Hematopoietic multipotent progenitor cell treated with erythropoietin and hydrocortisone succinate and interleukin-3 and kit ligand, for 17 days (in vitro differentiated cells): Measurements from ENCODE around the gene THAP7.
"Not testable (repeated sequence)": the region's sequence is repeated elsewhere in the genome, so short reads cannot be mapped to it uniquely, and the experiment has no call there.

Experiments used
- DNase-seq: peaks from one replicate; pipeline ENCODE4 v3.0.0-alpha.2; 2015; ENCODE audit warnings: low spot score

THAP7 gene

GRCh38 chr22:20978419-20978818 lies 23.5 kb downstream of the THAP7 start:
- DNase-seq: no peak

GRCh38 chr22:20977516-20978170 lies 24.3 kb downstream of the THAP7 start:
- no peak for DNase-seq

GRCh38 chr22:20977019-20977418 lies 24.9 kb downstream of the THAP7 start:
- DNase-seq: no peak

GRCh38 chr22:20976291-20976877 lies 25.5 kb downstream of the THAP7 start:
- no peak for DNase-seq

GRCh38 chr22:20975541-20976290 lies 26.2 kb downstream of the THAP7 start:
- no peak for DNase-seq

- no peak for DNase-seq
Observed at GRCh38 chr22:20974336-20974955, 27.5 kb downstream of the THAP7 start.

- no peak for DNase-seq
Observed at GRCh38 chr22:20973634-20974286, 28.2 kb downstream of the THAP7 start.

- DNase-seq: no peak
Observed at GRCh38 chr22:20972933-20973577, 28.9 kb downstream of the THAP7 start.

- not testable (repeated sequence) for DNase-seq
Observed at GRCh38 chr22:20972014-20972694, 29.8 kb downstream of the THAP7 start.

GRCh38 chr22:20970939-20971657 lies 30.8 kb downstream of the THAP7 start:
- DNase-seq: no peak

GRCh38 chr22:20968281-20968977 lies 33.5 kb downstream of the THAP7 start:
- DNase-seq: no peak

GRCh38 chr22:20967697-20968211 lies 34.2 kb downstream of the THAP7 start:
- no peak for DNase-seq

GRCh38 chr22:20966883-20967696 lies 34.8 kb downstream of the THAP7 start, which contains the start of gene AIFM3:
Gene AIFM3 (plus strand): TSS chr22:20967255. CDS start chr22:20967945, 690 bp downstream.
- DNase-seq: no peak

GRCh38 chr22:20965888-20966855 lies 35.7 kb downstream of the THAP7 start:
- no peak for DNase-seq

- no peak for DNase-seq
Observed at GRCh38 chr22:20965104-20965887, 36.6 kb downstream of the THAP7 start.

- no peak for DNase-seq
Observed at GRCh38 chr22:20964799-20965103, 37.2 kb downstream of the THAP7 start.
